ENCODE measurements around the gene ZNF385C.
"Not testable (repeated sequence)": the region's sequence is repeated elsewhere in the genome, so short reads cannot be mapped to it uniquely, and the experiment has no call there.

ZNF385C gene

GRCh38 chr17:42018988-42019387 is 79.3 kb downstream of the ZNF385C start:
- TF ChIP-seq CTCF (IDR thresholded peaks at IDR 0.05; ENCODE audit: insufficient read depth, low read depth, low read length, missing control alignments): no peak
- no peak for DNase-seq (ENCODE audit: low read depth)
- no peak overlapping the region for H3K4me3 ChIP-seq (ENCODE audit: low read depth, low read length)

GRCh38 chr17:42018339-42018738 is 79.9 kb downstream of the ZNF385C start:
- H3K4me3 ChIP-seq (ENCODE audit: low read depth, low read length): peak overlapping the region; percentile 94
- no peak for DNase-seq (ENCODE audit: low read depth)
- no peak for TF ChIP-seq CTCF (IDR thresholded peaks at IDR 0.05; ENCODE audit: insufficient read depth, low read depth, low read length, missing control alignments)

DNA sequence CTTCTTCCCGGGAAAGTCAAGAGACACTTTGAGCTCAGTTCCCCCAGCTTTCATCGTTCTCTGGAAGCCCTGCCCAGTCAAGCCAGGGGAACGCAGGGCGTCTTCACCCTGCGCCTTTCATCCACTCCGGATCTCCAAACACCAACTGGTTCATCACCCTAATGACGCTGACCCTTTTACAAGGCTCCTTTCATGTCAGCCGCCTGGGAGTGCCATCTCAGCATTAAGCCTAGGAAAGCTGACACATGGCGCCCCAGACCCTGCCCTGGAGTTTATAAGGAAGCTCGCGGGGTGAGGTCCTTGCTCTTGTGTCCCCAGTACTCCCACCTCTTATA is 80.4 kb downstream of the ZNF385C start:
- no peak for TF ChIP-seq CTCF (IDR thresholded peaks at IDR 0.05; ENCODE audit: insufficient read depth, low read depth, low read length, missing control alignments)
- DNase-seq (ENCODE audit: low read depth): no peak
- peak overlapping the region; percentile 94 for H3K4me3 ChIP-seq (ENCODE audit: low read depth, low read length)

GRCh38 chr17:42016941-42017865 is 81.1 kb downstream of the ZNF385C start, which contains the start of gene DNAJC7:
Gene DNAJC7 (minus strand): TSS chr17:42017439. CDS start chr17:42017416, 23 bp downstream.
- peak; percentile 96 for DNase-seq (ENCODE audit: low read depth)
- H3K4me3 ChIP-seq (ENCODE audit: low read depth, low read length): peak within 1 kb of the TSS; percentile 94
- TF ChIP-seq CTCF (IDR thresholded peaks at IDR 0.05; ENCODE audit: insufficient read depth, low read depth, low read length, missing control alignments): no peak

DNA sequence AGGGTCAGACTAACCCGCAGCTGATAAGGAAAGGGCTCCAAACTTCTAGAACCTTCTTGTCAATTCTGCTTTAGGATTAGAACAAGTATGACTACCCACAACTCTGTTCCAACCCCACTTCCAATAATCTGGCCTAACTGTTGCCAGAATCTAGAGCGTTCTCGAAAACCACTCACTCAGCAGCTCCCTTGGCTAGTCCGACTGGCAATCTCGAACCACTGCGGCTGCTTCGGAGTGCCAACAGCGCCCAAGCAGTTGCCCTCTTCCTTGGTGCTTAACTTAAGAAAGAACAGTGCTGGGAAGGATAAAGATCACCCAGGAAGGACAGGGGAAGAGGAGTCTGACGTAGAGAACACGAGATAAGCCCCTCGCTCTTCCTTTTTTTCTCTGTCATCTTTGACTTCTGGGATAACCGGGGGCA is 81.9 kb downstream of the ZNF385C start:
- peak overlapping the region; percentile 94 for H3K4me3 ChIP-seq (ENCODE audit: low read depth, low read length)
- TF ChIP-seq CTCF (IDR thresholded peaks at IDR 0.05; ENCODE audit: insufficient read depth, low read depth, low read length, missing control alignments): no peak
- peak; percentile 23 for DNase-seq (ENCODE audit: low read depth)

GRCh38 chr17:42013740-42014139 is 84.5 kb downstream of the ZNF385C start:
- H3K4me3 ChIP-seq (ENCODE audit: low read depth, low read length); DNase-seq (ENCODE audit: low read depth): not testable (repeated sequence)

- not testable (repeated sequence) for H3K4me3 ChIP-seq (ENCODE audit: low read depth, low read length); DNase-seq (ENCODE audit: low read depth)
These were observed 85.9 kb downstream of the ZNF385C start for GRCh38 chr17:42012363-42012762.

Measured in GM12865 (cell line).